ENCODE measurements around the gene PLEKHG4.

PLEKHG4 gene

GRCh38 chr16:67326472-67327309 lies 47.4 kb downstream of the PLEKHG4 start, which contains the start of the genes KCTD19 and LRRC36:
TSS of gene KCTD19 (minus strand) at chr16:67326741. CDS start at chr16:67326707, 34 bp downstream.
TSS of gene LRRC36 (plus strand) at chr16:67326815. CDS start at chr16:67326863, 48 bp downstream.
- no peak within 1 kb of the TSS for H3K27ac ChIP-seq
- TF ChIP-seq ZFX (IDR thresholded peaks at IDR 0.05; ENCODE audit: borderline replicate concordance) (no peak), CTCF (IDR thresholded peaks at IDR 0.05) (peak; percentile 84)

- TF ChIP-seq ZFX (IDR thresholded peaks at IDR 0.05; ENCODE audit: borderline replicate concordance) (no peak), CTCF (IDR thresholded peaks at IDR 0.05) (no peak)
- no peak overlapping the region for H3K27ac ChIP-seq
These were observed 48.4 kb downstream of the PLEKHG4 start for GRCh38 chr16:67327743-67328142.

GRCh38 chr16:67329901-67330300 lies 50.6 kb downstream of the PLEKHG4 start:
- TF ChIP-seq ZFX (IDR thresholded peaks at IDR 0.05; ENCODE audit: borderline replicate concordance) (no peak), CTCF (IDR thresholded peaks at IDR 0.05) (no peak)

GRCh38 chr16:67333315-67333714 lies 54.0 kb downstream of the PLEKHG4 start:
- TF ChIP-seq ZFX (IDR thresholded peaks at IDR 0.05; ENCODE audit: borderline replicate concordance) (no peak), CTCF (IDR thresholded peaks at IDR 0.05) (no peak)

More at GRCh38 chr16:67329901-67330300, 50.6 kb downstream of the PLEKHG4 start:
- no peak overlapping the region for H3K27ac ChIP-seq

GRCh38 chr16:67336116-67336515 lies 56.8 kb downstream of the PLEKHG4 start:
- peak overlapping the region; percentile 75 for H3K27ac ChIP-seq
- TF ChIP-seq CTCF (IDR thresholded peaks at IDR 0.05) (no peak), ZFX (IDR thresholded peaks at IDR 0.05; ENCODE audit: borderline replicate concordance) (no peak)

More at GRCh38 chr16:67333315-67333714, 54.0 kb downstream of the PLEKHG4 start:
- no peak overlapping the region for H3K27ac ChIP-seq

- H3K27ac ChIP-seq = peak overlapping the region; percentile 75
- TF ChIP-seq CTCF (IDR thresholded peaks at IDR 0.05) (no peak), ZFX (IDR thresholded peaks at IDR 0.05; ENCODE audit: borderline replicate concordance) (no peak)
These were observed 57.3 kb downstream of the PLEKHG4 start for GRCh38 chr16:67336648-67337047.

All from 22Rv1 (cell line).